ENCODE measurements around the gene ABLIM3.

ABLIM3 gene

GRCh38 chr5:149141224-149141956 is at the start of gene ABLIM3:
Gene ABLIM3, plus strand, starts transcription at chr5:149141493. Its CDS starts 603 bp downstream, at chr5:149142096.
- DNase-seq, result peak; percentile 67 to 80

GRCh38 chr5:149093625-149094024 is 47.7 kb upstream of the ABLIM3 start:
- no peak for DNase-seq

GRCh38 chr5:149094996-149095395 is 46.3 kb upstream of the ABLIM3 start:
- no peak for DNase-seq

GRCh38 chr5:149099920-149100319 is 41.4 kb upstream of the ABLIM3 start:
- DNase-seq, result no peak

- DNase-seq, result no peak
These were observed 41.0 kb upstream of the ABLIM3 start for GRCh38 chr5:149100331-149100730.

GRCh38 chr5:149108651-149109280 is 32.5 kb upstream of the ABLIM3 start:
- no peak for DNase-seq

- DNase-seq, result no peak
These were observed 30.9 kb upstream of the ABLIM3 start for GRCh38 chr5:149110406-149110805.

GRCh38 chr5:149113669-149114068 is 27.6 kb upstream of the ABLIM3 start:
- DNase-seq, result no peak

- DNase-seq, result peak; percentile 36 to 41
These were observed 26.6 kb upstream of the ABLIM3 start for GRCh38 chr5:149114403-149115312.

GRCh38 chr5:149117970-149118369 is 23.3 kb upstream of the ABLIM3 start:
- DNase-seq, result no peak

- no peak for DNase-seq
These were observed 22.8 kb upstream of the ABLIM3 start for GRCh38 chr5:149118463-149118862.

GRCh38 chr5:149121145-149121544 is 20.1 kb upstream of the ABLIM3 start:
- no peak for DNase-seq

GRCh38 chr5:149123211-149123610 is 18.1 kb upstream of the ABLIM3 start:
- DNase-seq, result no peak

- no peak for DNase-seq
These were observed 15.9 kb upstream of the ABLIM3 start for GRCh38 chr5:149125386-149125891.

GRCh38 chr5:149126906-149127305 is 14.4 kb upstream of the ABLIM3 start:
- DNase-seq, result no peak

- no peak for DNase-seq
These were observed 13.8 kb upstream of the ABLIM3 start for GRCh38 chr5:149127394-149127955.

GRCh38 chr5:149128023-149128875 is 13.0 kb upstream of the ABLIM3 start:
- DNase-seq, result no peak

- no peak for DNase-seq
These were observed 12.1 kb upstream of the ABLIM3 start for GRCh38 chr5:149129181-149129580.

- DNase-seq, result no peak
These were observed 11.0 kb upstream of the ABLIM3 start for GRCh38 chr5:149130121-149130914.

GRCh38 chr5:149132474-149132873 is 8.8 kb upstream of the ABLIM3 start:
- DNase-seq, result no peak
